GM12878 (cell line): Measurements from ENCODE around the gene HORMAD2. TPM values are rescaled to one million over a fixed set of nuclear protein-coding genes. Genes with fewer than 3 reads are reported as not detected.

Experiments used
- ATAC-seq: fragments of 200-7000 bp; cut with Tn5 transposase; 3 replicates; pipeline ENCODE4 v1.9.1; 2020; ENCODE audit warnings: mild to moderate bottlenecking, moderate library complexity
- BruUV-seq: library from RNA; stranded (reverse); fragments of 400-500 nt; replicated peaks from 2 replicates; lab custom pipeline; 2021; lab: Mats Ljungman, UMichigan
- CTCF ChIA-PET: fragments of 300-600 bp; sonication (Branson Sonifier 250); formaldehyde crosslinking; extraction: SDS; loops from one replicate; lab custom pipeline; 2021; ENCODE audit warnings: inconsistent platforms; lab: Yijun Ruan, JAX
- POLR2A ChIA-PET: fragments of 350-600 bp; formaldehyde crosslinking; extraction: SDS; loops from one replicate; lab custom pipeline; 2021; ENCODE audit warnings: inconsistent platforms; lab: Charles Lee
- RAD21 ChIA-PET: fragments of 300-600 bp; sonication (Branson Sonifier 250); formaldehyde crosslinking; loops from one replicate; lab custom pipeline; 2023; ENCODE audit warnings: antibody characterized with exemption; ENCODE audit not compliant: unreplicated experiment; lab: Charles Lee
- SMC1A ChIA-PET: fragments of 300-600 bp; sonication (Branson Sonifier 250); formaldehyde crosslinking; loops from one replicate; lab custom pipeline; 2023; ENCODE audit not compliant: unreplicated experiment, uncharacterized antibody; lab: Charles Lee
- DNase-seq: peaks from one replicate; pipeline ENCODE4 v3.0.0-alpha.2; 2011; ENCODE audit warnings: low read depth, low spot score
- FAIRE-seq: peaks from 3 replicates; lab custom pipeline; 2011; peaks lifted over from hg19 to GRCh38; lab: Jason Lieb, UNC
- H2AFZ ChIP-seq: 2 replicates; pipeline ENCODE4 v1.6.0; 2011; ENCODE audit warnings: low read depth, low read length, control low read depth; ENCODE audit not compliant: control insufficient read depth
- H3K27ac ChIP-seq: 2 replicates; pipeline ENCODE4 v1.5.1; 2011; ENCODE audit warnings: control low read depth; ENCODE audit not compliant: control insufficient read depth, insufficient read depth
- H3K27me3 ChIP-seq, 2 experiments: replicated peaks in 1 of 2; 2 replicates each; pipeline versions ENCODE4 v1.6.0 to v1.6.1; 2011; ENCODE audit warnings: low read length in 1 of 2; ENCODE audit not compliant: control insufficient read depth in 2 of 2, insufficient read depth in 2 of 2
- H3K36me3 ChIP-seq, 2 experiments: 2 replicates each; pipeline ENCODE4 v1.5.1; 2011; ENCODE audit warnings: low read length in 1 of 2; ENCODE audit not compliant: control insufficient read depth in 2 of 2, insufficient read depth in 2 of 2
- H3K4me1 ChIP-seq: 2 replicates; pipeline ENCODE4 v1.6.1; 2011; ENCODE audit warnings: mild to moderate bottlenecking, low read length, moderate library complexity, mixed read lengths; ENCODE audit not compliant: control insufficient read depth, insufficient read depth
- H3K4me2 ChIP-seq: 2 replicates; pipeline ENCODE4 v1.6.0; 2011; ENCODE audit warnings: control low read depth; ENCODE audit not compliant: control insufficient read depth, insufficient read depth
- H3K4me3 ChIP-seq: fragments of 200-600 bp; sonication (generic); 2 replicates; pipeline ENCODE4 v1.5.1; 2016
- H3K79me2 ChIP-seq: 2 replicates; pipeline ENCODE4 v1.6.0; 2011; ENCODE audit warnings: low read length; ENCODE audit not compliant: control insufficient read depth, insufficient read depth
- H3K9ac ChIP-seq: 2 replicates; pipeline ENCODE4 v1.8.0; 2011; ENCODE audit warnings: low read length, control low read depth, mixed read lengths; ENCODE audit not compliant: control insufficient read depth, insufficient read depth
- H3K9me3 ChIP-seq: replicated peaks from 3 replicates; pipeline ENCODE4 v1.5.1; 2011; ENCODE audit warnings: mild to moderate bottlenecking, low read length; ENCODE audit not compliant: control insufficient read depth, insufficient read depth
- H4K20me1 ChIP-seq: 2 replicates; pipeline ENCODE4 v1.6.0; 2011; ENCODE audit not compliant: control insufficient read depth, insufficient read depth
- ATF2 ChIP-seq: IDR thresholded peaks from 2 replicates; pipeline ENCODE4 v1.6.1; 2012; ENCODE audit warnings: low read length, inconsistent platforms
- CHD1 ChIP-seq: IDR thresholded peaks from 2 replicates; pipeline ENCODE4 v1.6.1; 2012; ENCODE audit warnings: low read depth, low read length, improper control_type of control experiment
- EGR1 ChIP-seq, 2 experiments: IDR thresholded peaks; 1 replicate in 1 of 2; 2 replicates in 1 of 2; pipeline ENCODE4 v1.6.1; 2011 to 2012; ENCODE audit warnings: low read depth in 2 of 2, low read length in 2 of 2, borderline replicate concordance in 1 of 2, mild to moderate bottlenecking in 1 of 2, moderate library complexity in 1 of 2
- JUNB ChIP-seq: IDR thresholded peaks from 2 replicates; pipeline ENCODE4 v1.6.1; 2016; ENCODE audit warnings: antibody characterized with exemption, mild to moderate bottlenecking
- JUND ChIP-seq: IDR thresholded peaks from 2 replicates; pipeline ENCODE4 v1.6.1; 2012; ENCODE audit warnings: low read depth, mild to moderate bottlenecking, low read length, improper control_type of control experiment, moderate library complexity
- MEF2A ChIP-seq: IDR thresholded peaks from 2 replicates; pipeline ENCODE4 v1.6.1; 2011; ENCODE audit warnings: low read depth, mild to moderate bottlenecking, low read length, moderate library complexity; ENCODE audit not compliant: insufficient read depth
- MXI1 ChIP-seq: fragments of 150-350 bp; IDR thresholded peaks from 2 replicates; pipeline ENCODE4 v1.6.1; 2011; ENCODE audit warnings: low read depth, mild to moderate bottlenecking, inconsistent platforms, low read length, improper control_type of control experiment
- NFIC ChIP-seq: IDR thresholded peaks from 2 replicates; pipeline ENCODE4 v1.6.1; 2012; ENCODE audit warnings: low read depth, mild to moderate bottlenecking, inconsistent platforms, low read length, moderate library complexity
- NFYA ChIP-seq: IDR thresholded peaks from 2 replicates; pipeline ENCODE4 v1.6.1; 2011; ENCODE audit warnings: low read depth, mild to moderate bottlenecking, low read length, improper control_type of control experiment, borderline replicate concordance
- NRF1 ChIP-seq: conservative IDR thresholded peaks from 2 replicates; pipeline ENCODE4 v1.6.1; 2011; ENCODE audit warnings: mild to moderate bottlenecking, low read depth, low read length, improper control_type of control experiment
- YY1 ChIP-seq: IDR thresholded peaks from 2 replicates; pipeline ENCODE4 v1.6.1; 2011; ENCODE audit warnings: low read depth, mild to moderate bottlenecking, low read length
- WGBS: methylation state at CpG from one replicate; pipeline ENCODE4 v1.1.6; 2016; ENCODE audit warnings: low lambda C conversion rate; ENCODE audit not compliant: insufficient replicate concordance, insufficient coverage; ENCODE audit errors: missing lambda C conversion rate; 5-methylcytosine and 5-hydroxymethylcytosine counted together
- in situ Hi-C: fragments of 300-500 bp; cut with MboI; formaldehyde crosslinking; loops from 9 replicates; pipeline ENCODE4 v1.14.3; 2018; ENCODE audit warnings: mixed read lengths
- intact Hi-C: fragments of 100-400 bp; cut with micrococcal nuclease; formaldehyde crosslinking; loops from one replicate; pipeline ENCODE4 v1.14.2; 2022; ENCODE audit not compliant: unreplicated experiment
- polyA plus RNA-seq, 11 experiments: library from polyadenylated mRNA; depleted of rRNA in 4 of 11; unstranded in 6 of 11; stranded (reverse) in 5 of 11; fragments of >200 nt; fragmentation: Nextera tagmentation in 4 of 11; fragmentation: Illumina TruSeq in 1 of 11; extraction: Ambion mirVana in 4 of 11; extraction: Trizol in 1 of 11; gene quantifications; 1 replicate in 1 of 11; 2 replicates in 10 of 11; pipeline versions ENCODE4 v1.2.1 to v1.2.3, GENCODE V29; 2011 to 2016; ENCODE audit warnings: inconsistent platforms in 2 of 11, missing spikeins in 2 of 11, low read depth in 1 of 11
- total RNA-seq, 4 experiments: library from RNA; depleted of rRNA in 3 of 4; stranded (reverse); fragments of >200 nt in 3 of 4; fragmentation: Illumina TruSeq in 1 of 4; extraction: Trizol in 1 of 4; gene quantifications; 2 replicates each; pipeline versions ENCODE4 v1.2.1 to v1.2.3, GENCODE V29; 2013 to 2021
- TF ChIP-seq, protein P1 (sequence below): IDR thresholded peaks from 2 replicates; pipeline ENCODE4 v1.6.1; 2012; ENCODE audit warnings: low read depth, low read length, improper control_type of control experiment
- TF ChIP-seq, protein P2 (sequence below): fragments of 450-650 bp; IDR thresholded peaks from 2 replicates; pipeline ENCODE4 v1.6.1; 2017; ENCODE audit warnings: low read depth, mild to moderate bottlenecking, moderate library complexity

HORMAD2 gene
- total and polyA plus RNA-seq, 10 of the 15 experiments (the other 5 are each of a cell fraction or from before 2014, with no cell fraction given) = 0.07 to 0.13 TPM; not detected in 8

DNA sequence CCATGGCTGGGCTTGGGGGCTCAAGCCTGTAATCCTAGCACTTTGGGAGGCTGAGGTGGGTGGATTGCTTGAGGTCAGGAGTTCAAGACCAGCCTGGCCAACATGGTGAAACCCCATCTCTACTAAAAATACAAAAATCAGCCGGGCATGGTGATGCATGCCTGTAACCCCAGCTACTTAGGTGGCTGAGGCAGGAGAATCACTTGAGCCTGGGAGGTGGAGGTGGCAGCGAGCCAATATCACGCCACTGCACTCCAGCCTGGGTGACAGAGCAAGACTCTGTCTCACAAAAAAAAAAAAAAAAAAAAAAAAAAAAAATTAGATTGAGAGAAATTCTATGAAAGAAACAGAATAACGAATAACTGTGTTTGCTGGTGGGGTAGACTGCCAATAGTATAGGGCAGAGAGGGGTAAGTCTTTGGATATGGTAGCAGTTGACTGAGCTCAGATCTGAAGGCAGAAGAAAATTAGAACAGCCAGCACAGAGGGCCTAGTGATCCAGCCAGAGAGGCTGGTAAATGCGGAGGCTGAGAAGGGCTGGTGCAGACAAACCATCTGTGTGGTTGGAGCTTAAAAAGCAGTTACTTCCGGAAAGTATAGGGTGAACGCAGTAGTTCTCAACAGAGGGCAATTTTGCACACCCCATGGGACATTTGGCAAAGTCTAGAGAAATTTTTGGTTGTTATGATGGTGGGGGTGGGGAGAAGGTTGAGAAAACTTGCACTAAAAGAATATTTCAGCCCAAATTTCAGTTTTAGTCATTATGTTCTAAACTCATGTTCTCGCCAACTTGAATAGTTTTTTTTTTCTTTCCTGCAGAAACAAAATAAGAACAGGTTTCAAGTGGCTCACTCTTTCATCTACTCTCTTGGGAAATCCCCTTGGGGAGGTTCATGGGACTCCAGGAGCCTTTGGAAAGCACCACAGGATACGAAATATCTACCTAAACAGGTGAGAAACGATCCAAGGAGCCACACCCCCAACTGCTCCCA, 1.6 kb upstream of the HORMAD2 start:
- H3K4me3 ChIP-seq = peak overlapping the region; percentile 18; the same call in 1 of the 2 replicates
- in situ Hi-C loops (no loop called here), intact Hi-C loops (no loop called here)
- DNase-seq (peak; percentile 74), FAIRE-seq (peak; percentile 54), ATAC-seq (peak; percentile 83)
- ChIA-PET RAD21 (interaction anchor here (1.0 to 2.6 kb wide), 7 partner anchors 8 to 60 kb away, joined by 3 to 10 read pairs (median 4); no protein-coding TSS in a partner anchor), SMC1A (interaction anchor here (0.8 to 4.0 kb wide), 9 partner anchors 10 to 486 kb away, joined by 3 to 30 read pairs (median 3); no protein-coding TSS in a partner anchor), POLR2A (interaction anchor here (0.5 to 0.6 kb wide), 2 partner anchors 24 to 464 kb away, joined by 3 to 5 read pairs; no protein-coding TSS in a partner anchor), CTCF (interaction anchor here (1.0 to 7.0 kb wide), 6 partner anchors 8 to 453 kb away, joined by 3 to 58 read pairs (median 4); no protein-coding TSS in a partner anchor)
- peak overlapping the region; percentile 85; the same call in 1 of the 2 replicates for H3K4me2 ChIP-seq
- H3K36me3 ChIP-seq = no peaks in the 10 kb centered on the region
- peaks cover 19% of the 10 kb centered on the region for H3K4me1 ChIP-seq
- H2AFZ ChIP-seq = peak overlapping the region; percentile 0
- peak overlapping the region; percentile 56 for H3K27ac ChIP-seq
- BruUV-seq = no TSS peak
- H3K79me2 ChIP-seq = no peaks in the 10 kb centered on the region
- no peaks in the 10 kb centered on the region for H3K9me3 ChIP-seq
- no peaks in the 10 kb centered on the region for H3K27me3 ChIP-seq
- 2% methylated on average over 9 of the region's 10 CpGs for WGBS
- H4K20me1 ChIP-seq = no peaks in the 10 kb centered on the region
- H3K9ac ChIP-seq = peak overlapping the region; percentile 12; the same call in 1 of the 2 replicates
- TF ChIP-seq EGR1 (IDR thresholded peaks at IDR 0.05; ENCODE audit: borderline replicate concordance in 1 of 2, low read depth in 2 of 2, low read length in 2 of 2) (0 out of 3 replicates have a peak, but pooled peaks of 1 of the 2 experiments have one; percentile 24), YY1 (no peak), NRF1 (no peak), CHD1 (no peak), JUND (no peak), JUNB (peak; percentile 60), MEF2A (0 out of 2 replicates have a peak, but pooled peaks have one; percentile 4), ATF2 (no peak), NFYA (no peak), MXI1 (no peak), NFIC (peak; percentile 63; the same call in 1 of the 2 replicates)
- TF ChIP-seq, protein P1, sequence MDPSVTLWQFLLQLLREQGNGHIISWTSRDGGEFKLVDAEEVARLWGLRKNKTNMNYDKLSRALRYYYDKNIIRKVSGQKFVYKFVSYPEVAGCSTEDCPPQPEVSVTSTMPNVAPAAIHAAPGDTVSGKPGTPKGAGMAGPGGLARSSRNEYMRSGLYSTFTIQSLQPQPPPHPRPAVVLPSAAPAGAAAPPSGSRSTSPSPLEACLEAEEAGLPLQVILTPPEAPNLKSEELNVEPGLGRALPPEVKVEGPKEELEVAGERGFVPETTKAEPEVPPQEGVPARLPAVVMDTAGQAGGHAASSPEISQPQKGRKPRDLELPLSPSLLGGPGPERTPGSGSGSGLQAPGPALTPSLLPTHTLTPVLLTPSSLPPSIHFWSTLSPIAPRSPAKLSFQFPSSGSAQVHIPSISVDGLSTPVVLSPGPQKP = 0 out of 2 replicates have a peak, but pooled peaks have one; percentile 23
- TF ChIP-seq, protein P2, sequence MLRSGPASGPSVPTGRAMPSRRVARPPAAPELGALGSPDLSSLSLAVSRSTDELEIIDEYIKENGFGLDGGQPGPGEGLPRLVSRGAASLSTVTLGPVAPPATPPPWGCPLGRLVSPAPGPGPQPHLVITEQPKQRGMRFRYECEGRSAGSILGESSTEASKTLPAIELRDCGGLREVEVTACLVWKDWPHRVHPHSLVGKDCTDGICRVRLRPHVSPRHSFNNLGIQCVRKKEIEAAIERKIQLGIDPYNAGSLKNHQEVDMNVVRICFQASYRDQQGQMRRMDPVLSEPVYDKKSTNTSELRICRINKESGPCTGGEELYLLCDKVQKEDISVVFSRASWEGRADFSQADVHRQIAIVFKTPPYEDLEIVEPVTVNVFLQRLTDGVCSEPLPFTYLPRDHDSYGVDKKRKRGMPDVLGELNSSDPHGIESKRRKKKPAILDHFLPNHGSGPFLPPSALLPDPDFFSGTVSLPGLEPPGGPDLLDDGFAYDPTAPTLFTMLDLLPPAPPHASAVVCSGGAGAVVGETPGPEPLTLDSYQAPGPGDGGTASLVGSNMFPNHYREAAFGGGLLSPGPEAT = 0 out of 2 replicates have a peak, but pooled peaks have one; percentile 47
